ENCODE results near the gene PRKCA.
A peak's percentile ranks its signal among the peaks of the same experiment; 100 is the strongest.

PRKCA gene

GRCh38 chr17:66437476-66438026 lies 135.1 kb downstream of the PRKCA start:
- Mint-ChIP-seq H3K36me3 (ENCODE audit: low read depth) (peaks cover 16% of the 10 kb centered on the region), H3K9me3 (peaks cover 5% of the 10 kb centered on the region), H3K27ac (peak overlapping the region; percentile 23), H3K27me3 (ENCODE audit: low read depth) (no peaks in the 10 kb centered on the region), H3K4me1 (ENCODE audit: low read depth) (peaks cover 37% of the 10 kb centered on the region), H3K4me3 (no peak overlapping the region)

GRCh38 chr17:66438101-66438500 lies 135.7 kb downstream of the PRKCA start:
- Mint-ChIP-seq H3K36me3 (ENCODE audit: low read depth) (peaks cover 22% of the 10 kb centered on the region), H3K9me3 (peaks cover 5% of the 10 kb centered on the region), H3K27ac (no peak overlapping the region), H3K4me1 (ENCODE audit: low read depth) (peaks cover 36% of the 10 kb centered on the region), H3K27me3 (ENCODE audit: low read depth) (no peaks in the 10 kb centered on the region), H3K4me3 (no peak overlapping the region)

GRCh38 chr17:66441101-66441661 lies 138.8 kb downstream of the PRKCA start:
- H3K27ac Mint-ChIP-seq, result no peak overlapping the region
- no peak overlapping the region for H3K4me3 Mint-ChIP-seq
- peaks cover 30% of the 10 kb centered on the region for H3K4me1 Mint-ChIP-seq (ENCODE audit: low read depth)
- H3K27me3 Mint-ChIP-seq (ENCODE audit: low read depth), result no peaks in the 10 kb centered on the region
- peaks cover 31% of the 10 kb centered on the region for H3K36me3 Mint-ChIP-seq (ENCODE audit: low read depth)
- H3K9me3 Mint-ChIP-seq, result peaks cover 5% of the 10 kb centered on the region

- Mint-ChIP-seq H3K36me3 (ENCODE audit: low read depth) (peaks cover 28% of the 10 kb centered on the region), H3K27ac (no peak overlapping the region), H3K9me3 (peaks cover 4% of the 10 kb centered on the region), H3K4me1 (ENCODE audit: low read depth) (peaks cover 28% of the 10 kb centered on the region), H3K4me3 (no peak overlapping the region), H3K27me3 (ENCODE audit: low read depth) (no peaks in the 10 kb centered on the region)
Measured at GRCh38 chr17:66443166-66443565, 140.8 kb downstream of the PRKCA start.

GRCh38 chr17:66443606-66444005 lies 141.2 kb downstream of the PRKCA start:
- H3K27me3 Mint-ChIP-seq (ENCODE audit: low read depth), result no peaks in the 10 kb centered on the region
- no peak overlapping the region for H3K4me3 Mint-ChIP-seq
- H3K9me3 Mint-ChIP-seq, result no peaks in the 10 kb centered on the region
- H3K36me3 Mint-ChIP-seq (ENCODE audit: low read depth), result peaks cover 24% of the 10 kb centered on the region
- no peak overlapping the region for H3K27ac Mint-ChIP-seq
- peaks cover 24% of the 10 kb centered on the region for H3K4me1 Mint-ChIP-seq (ENCODE audit: low read depth)

- H3K4me3 Mint-ChIP-seq, result no peak overlapping the region
- H3K27ac Mint-ChIP-seq, result no peak overlapping the region
- peaks cover 24% of the 10 kb centered on the region for H3K36me3 Mint-ChIP-seq (ENCODE audit: low read depth)
- H3K27me3 Mint-ChIP-seq (ENCODE audit: low read depth), result no peaks in the 10 kb centered on the region
- H3K4me1 Mint-ChIP-seq (ENCODE audit: low read depth), result peaks cover 24% of the 10 kb centered on the region
- H3K9me3 Mint-ChIP-seq, result no peaks in the 10 kb centered on the region
Measured at GRCh38 chr17:66444031-66444430, 141.6 kb downstream of the PRKCA start.

GRCh38 chr17:66445229-66445628 lies 142.8 kb downstream of the PRKCA start:
- Mint-ChIP-seq H3K4me3 (no peak overlapping the region), H3K9me3 (no peaks in the 10 kb centered on the region), H3K36me3 (ENCODE audit: low read depth) (peaks cover 24% of the 10 kb centered on the region), H3K27ac (no peak overlapping the region), H3K27me3 (ENCODE audit: low read depth) (no peaks in the 10 kb centered on the region), H3K4me1 (ENCODE audit: low read depth) (peaks cover 31% of the 10 kb centered on the region)

GRCh38 chr17:66446419-66446818 lies 144.0 kb downstream of the PRKCA start:
- Mint-ChIP-seq H3K36me3 (ENCODE audit: low read depth) (peaks cover 21% of the 10 kb centered on the region), H3K9me3 (no peaks in the 10 kb centered on the region), H3K27ac (no peak overlapping the region), H3K27me3 (ENCODE audit: low read depth) (no peaks in the 10 kb centered on the region), H3K4me3 (no peak overlapping the region), H3K4me1 (ENCODE audit: low read depth) (peaks cover 33% of the 10 kb centered on the region)

GRCh38 chr17:66447159-66447558 lies 144.7 kb downstream of the PRKCA start:
- no peaks in the 10 kb centered on the region for H3K27me3 Mint-ChIP-seq (ENCODE audit: low read depth)
- no peak overlapping the region for H3K4me3 Mint-ChIP-seq
- peaks cover 31% of the 10 kb centered on the region for H3K4me1 Mint-ChIP-seq (ENCODE audit: low read depth)
- H3K9me3 Mint-ChIP-seq, result no peaks in the 10 kb centered on the region
- no peak overlapping the region for H3K27ac Mint-ChIP-seq
- peaks cover 21% of the 10 kb centered on the region for H3K36me3 Mint-ChIP-seq (ENCODE audit: low read depth)

GRCh38 chr17:66448026-66448639 lies 145.7 kb downstream of the PRKCA start:
- Mint-ChIP-seq H3K4me3 (no peak overlapping the region), H3K27ac (no peak overlapping the region), H3K36me3 (ENCODE audit: low read depth) (peaks cover 12% of the 10 kb centered on the region), H3K27me3 (ENCODE audit: low read depth) (no peaks in the 10 kb centered on the region), H3K9me3 (no peaks in the 10 kb centered on the region), H3K4me1 (ENCODE audit: low read depth) (peaks cover 29% of the 10 kb centered on the region)

- peaks cover 3% of the 10 kb centered on the region for H3K9me3 Mint-ChIP-seq
- peaks cover 22% of the 10 kb centered on the region for H3K4me1 Mint-ChIP-seq (ENCODE audit: low read depth)
- H3K27me3 Mint-ChIP-seq (ENCODE audit: low read depth), result no peaks in the 10 kb centered on the region
- H3K27ac Mint-ChIP-seq, result no peak overlapping the region
- peaks cover 16% of the 10 kb centered on the region for H3K36me3 Mint-ChIP-seq (ENCODE audit: low read depth)
- H3K4me3 Mint-ChIP-seq, result no peak overlapping the region
Measured at GRCh38 chr17:66449418-66449977, 147.1 kb downstream of the PRKCA start.

GRCh38 chr17:66450008-66450851 lies 147.8 kb downstream of the PRKCA start:
- Mint-ChIP-seq H3K4me3 (peak overlapping the region; percentile 9), H3K27ac (peak overlapping the region; percentile 45), H3K36me3 (ENCODE audit: low read depth) (peaks cover 21% of the 10 kb centered on the region), H3K4me1 (ENCODE audit: low read depth) (peaks cover 20% of the 10 kb centered on the region), H3K27me3 (ENCODE audit: low read depth) (no peaks in the 10 kb centered on the region), H3K9me3 (peaks cover 7% of the 10 kb centered on the region)

- peaks cover 20% of the 10 kb centered on the region for H3K4me1 Mint-ChIP-seq (ENCODE audit: low read depth)
- no peak overlapping the region for H3K27ac Mint-ChIP-seq
- peaks cover 26% of the 10 kb centered on the region for H3K36me3 Mint-ChIP-seq (ENCODE audit: low read depth)
- H3K4me3 Mint-ChIP-seq, result peak overlapping the region; percentile 5
- H3K9me3 Mint-ChIP-seq, result peaks cover 12% of the 10 kb centered on the region
- no peaks in the 10 kb centered on the region for H3K27me3 Mint-ChIP-seq (ENCODE audit: low read depth)
Measured at GRCh38 chr17:66450852-66451158, 148.4 kb downstream of the PRKCA start.

GRCh38 chr17:66451188-66452149 lies 149.1 kb downstream of the PRKCA start:
- Mint-ChIP-seq H3K27ac (peak overlapping the region; percentile 33), H3K9me3 (peaks cover 18% of the 10 kb centered on the region), H3K4me3 (no peak overlapping the region), H3K36me3 (ENCODE audit: low read depth) (peaks cover 30% of the 10 kb centered on the region), H3K4me1 (ENCODE audit: low read depth) (peaks cover 20% of the 10 kb centered on the region), H3K27me3 (ENCODE audit: low read depth) (no peaks in the 10 kb centered on the region)
